SIG-M5 treated with dmso at 0.1 percent for 504 hours (cell line): ENCODE measurements around the gene GFY.

Source experiments
- DNase-seq: peaks from one replicate; lab custom pipeline; 2025; ENCODE audit not compliant: unreplicated experiment; lab: John Stamatoyannopoulos, UW

GFY gene

GRCh38 chr19:49425178-49425577 is at the start of gene GFY:
GFY (plus strand) TSS chr19:49425388; CDS start chr19:49426431, 1,043 bp downstream.
- no peak for DNase-seq

- no peak for DNase-seq
Observed at GRCh38 chr19:49378512-49378911, 46.7 kb upstream of the GFY start.

- DNase-seq, result no peak
Observed at GRCh38 chr19:49380391-49380790, 44.8 kb upstream of the GFY start.

- no peak for DNase-seq
Observed at GRCh38 chr19:49382639-49383038, 42.5 kb upstream of the GFY start.

- DNase-seq, result no peak
Observed at GRCh38 chr19:49383599-49383998, 41.6 kb upstream of the GFY start.

GRCh38 chr19:49387936-49388372 is 37.2 kb upstream of the GFY start, which contains the start of gene KASH5:
KASH5 (plus strand) TSS chr19:49388249; CDS start chr19:49390884, 2,635 bp downstream.
- DNase-seq, result no peak

- no peak for DNase-seq
Observed at GRCh38 chr19:49389406-49389805, 35.8 kb upstream of the GFY start.

- no peak for DNase-seq
Observed at GRCh38 chr19:49390131-49390928, 34.9 kb upstream of the GFY start.

GRCh38 chr19:49390929-49391359 is 34.2 kb upstream of the GFY start:
- DNase-seq, result no peak

- peak; percentile 56 for DNase-seq
Observed at GRCh38 chr19:49391581-49392399, 33.4 kb upstream of the GFY start.

- no peak for DNase-seq
Observed at GRCh38 chr19:49393881-49394280, 31.3 kb upstream of the GFY start.

- no peak for DNase-seq
Observed at GRCh38 chr19:49395581-49396407, 29.4 kb upstream of the GFY start.

- DNase-seq, result no peak
Observed at GRCh38 chr19:49396738-49397505, 28.3 kb upstream of the GFY start.

GRCh38 chr19:49398001-49398615 is 27.1 kb upstream of the GFY start:
- no peak for DNase-seq

GRCh38 chr19:49398931-49399330 is 26.3 kb upstream of the GFY start:
- DNase-seq, result no peak

- no peak for DNase-seq
Observed at GRCh38 chr19:49400029-49400428, 25.2 kb upstream of the GFY start.

GRCh38 chr19:49403404-49404187 is 21.6 kb upstream of the GFY start:
- no peak for DNase-seq

- no peak for DNase-seq
Observed at GRCh38 chr19:49407079-49407478, 18.1 kb upstream of the GFY start.

- DNase-seq, result no peak
Observed at GRCh38 chr19:49407482-49408015, 17.6 kb upstream of the GFY start.
